HG03196 (cell line): ENCODE measurements around the gene H2AZ1.
"Not testable (repeated sequence)": the region's sequence is repeated elsewhere in the genome, so short reads cannot be mapped to it uniquely, and the experiment has no call there.

ENCODE experiments used
- ATAC-seq: cut with Tn5 transposase; IDR thresholded peaks from one replicate; pipeline ENCODE4 v1.9.1; 2021; ENCODE audit not compliant: unreplicated experiment

H2AZ1 gene

GRCh38 chr4:99949999-99950912 is at the start of gene H2AZ1:
H2AZ1 (minus strand) TSS chr4:99950275; CDS start chr4:99950170, 105 bp downstream.
- ATAC-seq, result peak; percentile 59

DNA sequence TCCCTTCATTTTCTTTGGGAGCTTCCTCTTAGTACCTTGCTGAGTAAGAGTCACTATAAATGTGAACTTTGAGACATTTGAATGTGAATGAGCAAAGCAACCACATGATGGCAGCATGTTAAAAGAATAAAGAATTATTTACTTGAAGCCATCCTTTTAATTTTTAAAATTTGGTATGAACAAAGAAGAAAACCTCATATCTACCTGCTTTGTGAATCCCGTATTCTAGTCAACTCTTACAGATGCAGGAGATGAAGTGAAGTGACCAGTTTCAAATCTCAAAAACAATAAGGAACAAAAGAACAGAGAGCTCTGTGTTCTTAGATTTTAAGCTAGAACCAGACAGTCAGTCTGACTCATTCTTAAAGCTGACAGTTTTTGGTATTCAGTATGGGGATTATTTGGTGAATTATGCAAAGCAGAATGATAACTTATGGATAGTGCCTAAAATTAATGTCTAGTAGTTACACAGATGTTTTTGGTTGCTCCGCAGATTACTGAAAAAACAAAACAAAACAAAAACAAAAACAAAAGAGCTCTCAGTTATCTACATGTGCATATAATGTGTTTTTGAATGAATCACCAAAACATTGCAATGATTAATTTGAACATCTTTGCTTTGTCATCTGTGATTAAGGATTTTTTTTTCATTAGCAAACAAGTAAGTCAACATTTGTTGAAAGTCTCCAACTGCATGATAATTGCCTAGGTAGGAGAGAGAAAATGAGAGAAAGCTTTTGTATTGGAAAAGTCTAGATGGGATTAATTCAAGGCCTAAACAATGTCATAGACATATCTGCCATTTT is 48.2 kb upstream of the H2AZ1 start:
- no peak for ATAC-seq

DNA sequence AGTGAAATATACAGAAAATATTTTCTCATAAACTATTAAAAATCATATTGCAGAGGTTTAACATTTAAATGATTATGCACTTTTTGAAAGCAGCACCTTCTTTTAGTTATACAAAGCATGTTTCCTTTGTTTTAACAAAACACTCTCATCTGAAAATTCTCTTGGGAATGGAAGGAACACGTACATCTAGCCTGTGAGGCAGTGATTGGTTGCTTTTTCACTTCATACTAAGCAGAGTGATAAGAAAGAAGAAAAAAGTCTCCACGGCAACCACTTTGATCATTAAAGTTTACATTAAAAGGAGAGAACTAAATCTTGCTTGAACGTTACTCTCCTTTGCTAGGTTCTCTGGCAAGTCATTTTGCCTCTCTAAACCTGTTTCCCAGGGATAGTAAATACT is 41.7 kb upstream of the H2AZ1 start:
- no peak for ATAC-seq

DNA sequence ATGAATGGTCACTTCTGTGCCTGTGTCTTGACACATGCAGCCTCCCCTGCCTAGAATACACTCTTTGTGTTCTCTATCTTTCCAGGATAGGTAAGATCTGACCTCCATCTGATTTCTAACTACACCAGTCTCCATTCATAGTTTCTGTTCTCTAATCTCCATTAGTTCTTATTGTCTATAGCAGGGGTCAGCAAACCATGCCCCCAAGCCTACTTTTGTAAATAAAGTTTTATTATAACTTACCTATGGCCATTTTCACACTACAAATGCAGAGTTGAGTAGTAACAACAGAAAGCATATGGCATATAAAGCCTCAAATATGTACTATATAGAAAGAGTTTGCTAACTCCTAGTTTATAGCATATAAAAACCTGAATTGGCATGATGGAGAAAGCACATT is 37.6 kb upstream of the H2AZ1 start:
- ATAC-seq, result no peak

- ATAC-seq, result no peak
These were observed 36.7 kb upstream of the H2AZ1 start for GRCh38 chr4:99986792-99987191.

DNA sequence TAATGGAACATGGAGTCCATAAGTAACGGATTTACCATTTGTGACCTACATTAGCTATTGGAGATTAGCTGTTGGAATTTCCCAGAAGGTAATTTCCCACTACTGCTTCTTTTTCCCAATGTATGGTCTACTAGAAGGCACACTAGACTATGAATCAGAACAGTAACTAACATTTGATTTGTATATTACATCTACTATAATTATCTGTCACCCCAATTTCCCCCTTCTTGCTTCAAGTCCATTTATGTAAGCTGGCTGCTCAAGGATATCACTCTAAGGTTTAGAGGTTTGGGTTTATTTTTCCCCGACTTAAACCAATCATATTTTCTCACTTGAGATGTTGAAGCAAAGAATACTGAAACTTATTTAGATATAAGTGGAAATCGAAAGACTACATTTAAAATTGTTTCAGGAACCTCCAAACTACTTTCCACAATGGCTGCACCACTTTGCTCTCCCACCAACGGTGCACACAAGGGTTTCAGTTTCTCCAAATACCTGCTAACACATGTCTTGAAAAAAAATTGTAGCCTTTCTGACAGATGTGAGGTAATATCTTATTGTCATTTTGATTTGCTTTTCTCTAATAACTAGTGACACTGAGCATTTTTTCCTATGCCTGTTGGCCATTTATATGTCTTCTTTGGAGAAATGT is 33.3 kb upstream of the H2AZ1 start:
- no peak for ATAC-seq

DNA sequence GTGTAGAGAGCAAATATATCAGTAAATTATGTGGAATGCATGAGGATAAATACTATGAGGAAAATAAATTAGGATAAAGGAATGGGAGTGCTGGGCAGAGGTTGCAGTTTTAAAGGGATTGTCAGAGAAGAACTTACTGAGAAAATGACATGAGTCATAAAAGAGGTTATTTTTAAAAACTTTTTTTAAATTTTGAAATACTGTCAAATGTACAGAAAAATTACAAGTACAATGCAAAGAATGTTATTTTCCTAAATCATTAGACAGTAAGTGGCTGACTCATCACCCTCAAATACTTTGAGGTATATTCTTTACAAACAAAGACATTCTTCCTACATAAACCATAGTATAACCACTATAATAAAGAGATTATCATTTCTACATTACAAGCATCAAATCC is 29.8 kb upstream of the H2AZ1 start:
- ATAC-seq, result no peak

DNA sequence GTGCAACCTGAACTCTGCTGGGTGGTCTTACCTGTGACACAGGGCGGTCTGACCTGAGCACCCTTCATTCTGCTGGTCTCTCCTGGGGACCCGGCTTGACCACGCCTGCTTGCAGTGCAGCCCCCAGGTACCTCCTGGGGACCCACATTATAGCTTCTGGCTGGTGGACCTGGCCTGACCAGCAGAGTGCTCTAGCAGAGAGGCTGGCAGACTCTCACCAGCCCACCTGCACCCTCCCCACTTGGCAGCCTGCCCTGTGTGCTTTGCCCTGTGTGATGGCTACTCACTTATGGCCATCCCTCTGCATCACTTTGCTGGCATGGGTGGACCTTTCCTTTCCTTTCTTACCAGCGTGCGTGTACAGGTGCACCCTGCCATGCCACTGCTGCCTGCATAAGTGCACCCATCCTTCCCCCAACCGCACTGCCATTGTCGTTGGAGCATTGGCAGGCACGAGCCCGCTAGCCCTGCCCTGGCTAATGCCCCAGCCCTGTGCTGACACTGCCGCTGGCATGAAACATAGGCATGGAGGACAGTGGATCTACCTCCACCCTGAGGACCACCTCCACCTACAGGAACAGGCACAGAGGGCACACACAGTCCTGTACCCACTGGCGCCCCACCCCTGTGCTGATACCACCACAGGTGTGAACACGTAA is 21.5 kb upstream of the H2AZ1 start:
- ATAC-seq, result no peak

- ATAC-seq, result no peak
These were observed 18.3 kb upstream of the H2AZ1 start for GRCh38 chr4:99968330-99968729.

GRCh38 chr4:99966692-99967091 is 16.6 kb upstream of the H2AZ1 start:
- no peak for ATAC-seq

DNA sequence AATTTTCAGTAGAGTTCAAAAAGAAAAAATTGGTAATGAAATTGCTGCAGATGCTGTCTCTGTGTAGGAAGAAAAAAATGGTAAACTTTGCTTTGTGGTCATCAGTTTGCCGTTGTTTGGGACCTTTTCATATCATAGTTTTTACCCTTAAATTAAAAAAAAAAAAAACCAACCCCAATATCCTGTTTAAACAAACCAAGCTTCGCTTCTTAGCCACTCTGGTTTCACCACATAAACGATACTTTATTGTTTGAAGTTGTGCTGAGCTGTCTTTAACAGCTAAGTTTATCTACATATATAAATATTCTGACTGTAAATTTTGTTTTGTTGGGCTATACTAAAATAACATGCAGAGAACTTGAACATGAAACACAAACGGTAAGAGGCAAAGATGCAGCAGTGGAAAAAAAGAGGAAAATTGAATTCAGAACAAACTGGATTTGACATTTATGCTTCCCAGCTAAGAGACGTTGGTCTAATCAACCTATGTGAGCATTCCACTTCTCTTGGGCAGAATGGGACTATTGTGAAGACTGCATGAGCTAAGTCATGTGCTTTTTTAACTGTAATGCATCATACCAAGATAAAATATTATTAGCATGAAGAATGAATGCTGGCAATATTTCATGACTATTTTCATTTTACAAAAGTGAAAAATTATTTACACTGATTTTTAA is 15.7 kb upstream of the H2AZ1 start:
- ATAC-seq, result no peak

- no peak for ATAC-seq
These were observed 15.1 kb upstream of the H2AZ1 start for GRCh38 chr4:99965173-99965572.

DNA sequence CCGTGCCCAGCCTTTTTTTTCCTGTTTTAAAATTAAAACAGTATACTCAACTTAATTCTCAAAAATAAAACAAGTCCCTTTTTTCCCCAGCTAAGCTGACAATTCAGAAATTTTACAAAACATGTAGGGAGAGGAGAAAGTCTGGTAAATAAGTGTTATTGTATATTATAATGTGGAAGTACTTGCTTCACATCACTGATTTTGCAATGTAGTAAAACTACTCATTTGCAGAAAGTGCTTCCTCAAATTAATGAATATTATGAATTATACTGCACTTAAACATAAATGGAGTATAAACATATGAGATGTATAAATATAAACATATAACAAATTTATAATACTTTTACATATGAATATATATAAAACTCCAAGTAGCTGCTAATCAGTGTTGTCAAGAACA is 11.6 kb upstream of the H2AZ1 start:
- ATAC-seq, result no peak

DNA sequence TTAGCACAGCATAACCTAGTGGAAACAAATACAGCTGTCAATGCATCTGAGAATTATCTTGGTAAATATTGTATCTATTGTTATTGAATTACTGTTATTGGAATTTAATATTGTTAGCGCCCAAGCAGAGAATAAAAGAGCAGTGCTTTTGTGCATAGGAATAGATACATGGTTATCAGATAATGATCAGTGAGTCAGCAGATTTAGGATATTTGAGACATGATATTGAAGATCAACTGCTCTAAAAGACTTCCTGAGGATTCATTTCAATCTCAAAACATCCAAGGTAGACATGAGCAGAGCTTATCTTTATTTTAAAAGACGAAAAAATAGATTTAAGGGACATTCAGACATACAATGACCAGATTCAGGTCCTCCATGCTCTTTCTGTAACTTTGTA is 10.6 kb upstream of the H2AZ1 start:
- ATAC-seq, result no peak

DNA sequence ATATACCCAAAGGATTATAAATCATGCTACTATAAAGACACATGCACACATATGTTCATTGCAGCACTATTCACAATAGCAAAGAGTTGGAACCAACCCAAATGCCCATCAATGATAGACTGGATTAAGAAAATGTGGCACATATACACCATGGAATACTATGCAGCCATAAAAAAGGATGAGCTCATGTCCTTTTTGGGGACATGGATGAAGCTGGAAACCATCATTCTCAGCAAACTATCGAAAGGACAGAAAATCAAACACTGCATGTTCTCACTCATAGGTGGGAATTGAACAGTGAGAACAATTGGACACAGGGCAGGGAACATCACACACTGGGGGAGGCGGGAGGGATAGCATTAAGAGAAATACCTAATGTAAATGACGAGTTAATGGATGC is 8.1 kb upstream of the H2AZ1 start:
- ATAC-seq, result not testable (repeated sequence)

DNA sequence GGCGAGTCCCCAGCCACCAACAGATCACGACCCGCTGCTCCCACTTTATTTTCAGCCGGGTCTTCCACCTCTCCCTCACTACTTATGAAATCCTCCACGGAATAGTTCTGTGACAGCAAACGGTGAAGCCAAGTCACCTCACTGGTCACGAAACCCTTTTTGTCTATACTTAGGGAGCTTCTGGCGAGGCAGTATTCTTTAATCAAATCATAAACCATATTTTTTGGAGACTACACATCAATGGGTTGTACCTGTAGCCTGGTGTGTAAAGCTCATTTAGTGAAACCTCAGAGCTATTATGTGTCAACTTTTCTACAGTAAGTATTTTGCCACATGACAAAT is 809 bp upstream of the H2AZ1 start:
- no peak for ATAC-seq

DNA sequence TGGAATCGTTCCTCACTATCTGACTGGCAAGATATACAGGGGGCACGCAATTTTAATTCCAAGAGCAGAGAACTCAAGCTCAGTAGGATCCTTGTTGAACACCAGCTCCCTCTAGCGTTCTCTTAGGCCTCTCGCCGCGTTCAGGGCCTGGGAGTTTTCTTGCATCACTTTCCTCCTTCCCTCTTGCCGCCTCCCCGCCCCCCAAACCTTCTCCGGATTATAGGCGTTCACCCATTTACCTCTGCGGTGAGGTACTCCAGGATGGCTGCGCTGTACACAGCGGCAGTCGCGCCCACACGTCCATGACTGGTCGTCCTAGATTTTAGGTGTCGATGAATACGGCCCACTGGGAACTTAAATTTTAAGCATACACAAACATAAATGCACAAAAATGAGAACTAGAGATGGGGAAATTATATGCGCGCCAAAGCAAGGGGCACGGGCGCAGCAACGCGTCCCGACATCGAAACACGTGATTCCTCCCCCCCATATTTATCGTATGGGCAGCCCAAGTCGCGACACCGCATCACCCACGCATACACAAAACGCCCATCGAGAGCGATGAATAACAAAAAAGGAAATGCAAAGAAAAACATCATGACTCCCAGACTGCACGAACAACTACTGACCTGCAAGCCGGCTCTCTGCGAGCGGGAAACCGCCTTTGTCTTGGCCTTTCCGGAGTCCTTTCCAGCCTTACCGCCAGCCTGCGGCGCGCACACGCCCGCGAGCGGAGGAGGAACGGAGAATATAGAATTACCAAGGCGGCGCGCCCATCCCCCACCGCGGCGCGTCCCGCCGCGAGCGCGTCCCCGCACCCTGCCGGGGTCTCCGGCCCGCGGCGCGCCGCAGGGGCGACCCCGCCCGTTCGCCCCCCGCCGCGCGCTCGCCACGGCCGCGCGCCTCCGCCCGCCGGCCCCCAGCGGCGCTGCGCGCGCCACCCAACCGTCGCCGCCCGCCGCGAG is 759 bp downstream of the H2AZ1 start:
- ATAC-seq, result peak; percentile 28

DNA sequence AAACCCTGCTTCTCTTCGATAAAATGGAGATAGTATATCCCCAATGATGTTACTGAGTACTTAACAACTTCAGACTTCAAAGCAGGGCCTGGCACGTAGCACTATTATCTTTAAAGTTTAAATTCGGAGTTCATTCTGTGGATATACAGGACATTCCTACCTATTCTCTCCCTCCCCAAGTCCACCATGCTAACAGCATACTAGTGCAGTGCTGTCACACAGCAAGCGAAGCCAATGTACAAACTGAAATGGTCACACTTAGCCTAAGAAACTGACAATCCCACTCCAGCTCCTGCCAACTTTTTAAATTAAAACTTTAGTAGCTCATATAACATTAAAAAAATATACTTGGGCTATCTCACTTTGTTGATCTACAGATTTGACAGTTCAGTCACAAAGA is 2.5 kb downstream of the H2AZ1 start:
- no peak for ATAC-seq

DNA sequence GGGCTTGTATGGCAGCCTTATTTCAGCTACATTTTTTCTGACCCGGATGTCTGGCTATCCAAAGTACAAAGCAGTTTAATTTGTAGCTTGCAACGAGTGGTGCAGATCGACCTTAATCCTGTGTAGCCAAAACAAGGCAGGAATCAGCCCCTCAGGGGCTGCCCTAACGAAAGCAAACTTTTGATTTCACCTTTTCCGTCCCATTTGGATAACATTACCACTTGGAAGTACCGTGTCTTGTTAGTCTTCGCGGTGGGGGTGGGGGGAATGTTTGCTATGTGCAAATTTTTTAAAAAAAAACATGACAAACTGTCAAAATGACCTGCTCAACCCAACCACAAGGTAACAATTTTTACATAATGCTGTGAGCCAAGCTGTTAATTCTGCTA is 2.9 kb downstream of the H2AZ1 start:
- ATAC-seq, result no peak
